Spleen (tissue), 11 donors: ENCODE measurements around the gene GFER. TPM values are rescaled to one million over a fixed set of nuclear protein-coding genes. Genes with fewer than 3 reads are reported as not detected.
"Not testable (repeated sequence)": the region's sequence is repeated elsewhere in the genome, so short reads cannot be mapped to it uniquely, and the experiment has no call there.

Experiments
- DNase-seq: peaks from one replicate; pipeline ENCODE4 v3.0.0-alpha.2; 2020
- H3K27ac ChIP-seq, 8 donors: fragments of 200-600 bp; sonication (generic) in 7 of 8; 1 replicate in 4 of 8; 2 replicates in 4 of 8; pipeline versions ENCODE4 v1.5.0 to v1.8.0; 2016 to 2021; ENCODE audit warnings: inconsistent platforms in 4 of 8, mild to moderate bottlenecking in 4 of 8, moderate library complexity in 1 of 8
- H3K27me3 ChIP-seq, 7 donors: fragments of 200-600 bp; sonication (generic) in 6 of 7; replicated peaks in 1 of 7; 1 replicate in 4 of 7; 2 replicates in 3 of 7; pipeline versions ENCODE4 v1.5.0 to v1.8.0; 2016 to 2021; ENCODE audit warnings: inconsistent platforms in 3 of 7, mild to moderate bottlenecking in 1 of 7
- H3K36me3 ChIP-seq, 6 donors: fragments of 200-600 bp; sonication (generic) in 5 of 6; 1 replicate in 4 of 6; 2 replicates in 2 of 6; pipeline versions ENCODE4 v1.5.0 to v1.8.0; 2016 to 2021; ENCODE audit warnings: inconsistent platforms in 2 of 6
- H3K4me1 ChIP-seq, 6 donors: fragments of 200-600 bp; sonication (generic) in 5 of 6; 1 replicate in 3 of 6; 2 replicates in 3 of 6; pipeline versions ENCODE4 v1.5.0 to v1.8.0; 2016 to 2021; ENCODE audit warnings: inconsistent platforms in 3 of 6
- H3K4me3 ChIP-seq, 8 donors: fragments of 200-600 bp; sonication (generic) in 7 of 8; 1 replicate in 4 of 8; 2 replicates in 4 of 8; pipeline versions ENCODE4 v1.5.0 to v1.8.0; 2016 to 2021; ENCODE audit warnings: inconsistent platforms in 4 of 8, mild to moderate bottlenecking in 4 of 8, moderate library complexity in 2 of 8
- H3K9me3 ChIP-seq, 8 donors: fragments of 200-600 bp; sonication (generic) in 7 of 8; 1 replicate in 4 of 8; 2 replicates in 4 of 8; pipeline versions ENCODE4 v1.5.0 to v1.8.0; 2016 to 2021; ENCODE audit warnings: inconsistent platforms in 4 of 8
- POLR2A ChIP-seq, 3 donors: fragments of 450-650 bp; IDR thresholded peaks; one replicate each; pipeline ENCODE4 v1.5.1; 2017; ENCODE audit warnings: antibody characterized with exemption in 3 of 3, mild to moderate bottlenecking in 1 of 3
- POLR2AphosphoS5 ChIP-seq, 3 donors: sonication (generic); formaldehyde crosslinking; IDR thresholded peaks; one replicate each; pipeline ENCODE4 v1.5.1; 2017; ENCODE audit warnings: antibody characterized with exemption in 3 of 3
- WGBS, 5 donors: extraction: QIAGEN DNeasy Blood & Tissue Kit in 3 of 5; methylation state at CpG; one replicate each; pipeline versions ENCODE4 v1.1.5 to v1.1.7; 2013 to 2018; 5-methylcytosine and 5-hydroxymethylcytosine counted together
- intact Hi-C: fragments of 100-400 bp; cut with DNase I; formaldehyde crosslinking; loops from one replicate; pipeline ENCODE4 v1.15.0; 2023; ENCODE audit warnings: low total_unique reads
- polyA plus RNA-seq, 3 donors: library from polyadenylated mRNA; stranded (reverse); fragments of 200-250 nt; gene quantifications; one replicate each; pipeline ENCODE4 v1.2.1, GENCODE V29; 2013
- total RNA-seq, 7 donors: library from RNA; depleted of rRNA in 3 of 7; stranded (reverse); fragments of >200 nt in 3 of 7; fragmentation: NEBNext Ultra II Directional in 4 of 7; extraction: Animal tissue kit (Norgen Biotek cat#: 25700) in 4 of 7; gene quantifications; one replicate each; pipeline versions ENCODE4 v1.1.0 to v1.2.1, GENCODE V29; 2016 to 2021
- TF ChIP-seq, protein P1 (sequence below), 11 experiments: fragments of 200-600 bp in 7 of 11; fragments of 450-650 bp in 4 of 11; sonication (generic) in 4 of 11; IDR thresholded peaks in 8 of 11; conservative IDR thresholded peaks in 3 of 11; 1 replicate in 7 of 11; 2 replicates in 4 of 11; pipeline versions ENCODE4 v1.4.0 to v1.8.0; 2016 to 2021; ENCODE audit warnings: antibody characterized with exemption in 11 of 11, inconsistent platforms in 4 of 11, mild to moderate bottlenecking in 1 of 11
- donor health status: healthy with polysubstance abuse.
- donor health status: DM: no; HTN: no; CAD: no; lungs with moderate emphysema.
- donor health status: DM: no; HTN: no; CAD: no.
- donor health status: Bipolar disorder and iron deficiency.
- donor health status: healthy.
- donor health status: DM: no; HTN: no; CAD: no.
- donor health status: DM: yes; HTN: yes; CAD: no.

GFER gene
- total and polyA plus RNA-seq, 10 donors: 9.6 to 36.0 (median 22.8) TPM

- no peaks in the 10 kb centered on the region for H3K4me1 ChIP-seq
These were observed 33.9 kb upstream of the GFER start for GRCh38 chr16:1950047-1950446.

GRCh38 chr16:1950559-1950958 lies 33.4 kb upstream of the GFER start:
- no peak overlapping the region for H3K27ac ChIP-seq
- WGBS, 5 donors: 77 to 89% (median 88%) methylated on average over 6 to 19 of the region's 19 CpGs
- no peak for DNase-seq
- H3K4me1 ChIP-seq: no peaks in the 10 kb centered on the region
- H3K4me3 ChIP-seq: no peak overlapping the region
- no peaks in the 10 kb centered on the region for H3K9me3 ChIP-seq
- TF ChIP-seq POLR2A (IDR thresholded peaks at IDR 0.05) (no peak), POLR2AphosphoS5 (IDR thresholded peaks at IDR 0.05) (no peak)
- TF ChIP-seq, protein P1, sequence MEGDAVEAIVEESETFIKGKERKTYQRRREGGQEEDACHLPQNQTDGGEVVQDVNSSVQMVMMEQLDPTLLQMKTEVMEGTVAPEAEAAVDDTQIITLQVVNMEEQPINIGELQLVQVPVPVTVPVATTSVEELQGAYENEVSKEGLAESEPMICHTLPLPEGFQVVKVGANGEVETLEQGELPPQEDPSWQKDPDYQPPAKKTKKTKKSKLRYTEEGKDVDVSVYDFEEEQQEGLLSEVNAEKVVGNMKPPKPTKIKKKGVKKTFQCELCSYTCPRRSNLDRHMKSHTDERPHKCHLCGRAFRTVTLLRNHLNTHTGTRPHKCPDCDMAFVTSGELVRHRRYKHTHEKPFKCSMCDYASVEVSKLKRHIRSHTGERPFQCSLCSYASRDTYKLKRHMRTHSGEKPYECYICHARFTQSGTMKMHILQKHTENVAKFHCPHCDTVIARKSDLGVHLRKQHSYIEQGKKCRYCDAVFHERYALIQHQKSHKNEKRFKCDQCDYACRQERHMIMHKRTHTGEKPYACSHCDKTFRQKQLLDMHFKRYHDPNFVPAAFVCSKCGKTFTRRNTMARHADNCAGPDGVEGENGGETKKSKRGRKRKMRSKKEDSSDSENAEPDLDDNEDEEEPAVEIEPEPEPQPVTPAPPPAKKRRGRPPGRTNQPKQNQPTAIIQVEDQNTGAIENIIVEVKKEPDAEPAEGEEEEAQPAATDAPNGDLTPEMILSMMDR (IDR thresholded peaks at IDR 0.05 in 8 of 11, conservative IDR thresholded peaks at IDR 0.05 in 3 of 11): no peak
- intact Hi-C loops: no loop called here
- no peaks in the 10 kb centered on the region for H3K36me3 ChIP-seq
- peaks cover 0 to 10% (median 0%) of the 10 kb centered on the region in 7 donors for H3K27me3 ChIP-seq

More at GRCh38 chr16:1950047-1950446, 33.9 kb upstream of the GFER start:
- TF ChIP-seq POLR2A (IDR thresholded peaks at IDR 0.05) (no peak), POLR2AphosphoS5 (IDR thresholded peaks at IDR 0.05) (no peak)
- TF ChIP-seq, protein P1 (IDR thresholded peaks at IDR 0.05 in 8 of 11, conservative IDR thresholded peaks at IDR 0.05 in 3 of 11): no peak
- Histone ChIP-seq H3K4me3 (no peak overlapping the region), H3K9me3 (no peaks in the 10 kb centered on the region), H3K36me3 (no peaks in the 10 kb centered on the region), H3K27me3 (peaks cover 0 to 9% (median 0%) of the 10 kb centered on the region in 7 donors), H3K27ac (no peak overlapping the region)
- intact Hi-C loops: no loop called here
- WGBS, 5 donors: 72 to 85% (median 76%) methylated on average over 7 of the region's 7 CpGs
- DNase-seq: no peak

- H3K4me1 ChIP-seq: peaks cover 0 to 5% (median 2%) of the 10 kb centered on the region in 6 donors
- peaks cover 0 to 10% (median 0%) of the 10 kb centered on the region in 7 donors for H3K27me3 ChIP-seq
- peak; percentile 69 for DNase-seq
- H3K27ac ChIP-seq: no peak overlapping the region
- no peaks in the 10 kb centered on the region for H3K9me3 ChIP-seq
- H3K4me3 ChIP-seq: no peak overlapping the region
- intact Hi-C loops: no loop called here
- WGBS, 5 donors: 83 to 90% (median 88%) methylated on average over 22 of the region's 22 CpGs
- TF ChIP-seq POLR2AphosphoS5 (IDR thresholded peaks at IDR 0.05): no peak
- no peak for TF ChIP-seq POLR2A (IDR thresholded peaks at IDR 0.05)
- TF ChIP-seq, protein P1 (IDR thresholded peaks at IDR 0.05 in 8 of 11, conservative IDR thresholded peaks at IDR 0.05 in 3 of 11): no peak
- H3K36me3 ChIP-seq: no peaks in the 10 kb centered on the region
These were observed 30.3 kb upstream of the GFER start for GRCh38 chr16:1953734-1954133.

DNA sequence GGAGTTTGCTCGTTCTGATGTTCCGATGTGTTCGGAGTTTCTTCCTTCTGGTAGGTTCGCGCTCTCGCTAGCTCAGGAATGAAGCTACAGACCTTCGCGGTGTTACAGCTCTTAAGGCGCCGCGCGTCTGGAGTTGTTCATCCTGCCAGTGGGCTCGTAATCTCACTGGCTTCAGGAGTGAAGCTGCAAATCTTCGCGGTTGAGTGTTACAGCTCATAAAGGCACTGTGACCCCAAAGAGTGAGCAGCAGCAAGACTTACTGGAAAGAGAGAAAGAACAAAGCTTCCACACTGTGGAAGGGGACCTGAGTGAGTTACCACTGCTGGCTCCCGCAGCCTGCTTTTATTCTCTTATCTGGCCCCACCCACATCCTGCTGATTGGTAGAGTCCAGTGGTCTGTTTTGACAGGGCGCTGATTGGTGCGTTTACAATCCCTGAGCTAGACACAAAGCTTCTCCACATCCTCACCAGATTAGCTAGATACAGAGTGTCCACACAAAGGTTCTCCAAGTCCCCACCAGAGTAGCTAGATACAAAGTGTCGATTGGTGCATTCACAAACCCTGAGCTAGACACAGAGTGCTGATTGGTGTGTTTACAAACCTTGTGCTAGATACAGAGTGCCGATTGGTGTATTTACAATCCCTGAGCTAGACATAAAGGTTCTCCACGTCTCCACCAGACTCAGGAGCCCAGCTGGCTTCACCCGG lies 26.4 kb upstream of the GFER start:
- H3K9me3 ChIP-seq, DNase-seq, intact Hi-C loops, H3K27ac ChIP-seq, H3K27me3 ChIP-seq, H3K4me3 ChIP-seq: not testable (repeated sequence)
- peaks cover 8 to 42% (median 38%) of the 10 kb centered on the region in 6 donors for H3K4me1 ChIP-seq
- peaks cover 0 to 20% (median 17%) of the 10 kb centered on the region in 6 donors for H3K36me3 ChIP-seq
- WGBS, 5 donors: 83 to 93% (median 89%) methylated on average over 16 to 22 of the region's 22 CpGs

- Histone ChIP-seq H3K36me3 (peaks cover 0 to 25% (median 23%) of the 10 kb centered on the region in 6 donors), H3K4me1 (peaks cover 13 to 47% (median 43%) of the 10 kb centered on the region in 6 donors)
- WGBS, 5 donors: 69 to 92% (median 75%) methylated on average over 14 to 30 of the region's 30 CpGs
- intact Hi-C loops, DNase-seq, H3K27me3 ChIP-seq, H3K9me3 ChIP-seq, H3K4me3 ChIP-seq, H3K27ac ChIP-seq: not testable (repeated sequence)
These were observed 25.9 kb upstream of the GFER start for GRCh38 chr16:1958143-1958491.
